Liver (tissue), 3 donors: Measurements from ENCODE around the gene ACCS.

Experiments
- ATF3 ChIP-seq: IDR thresholded peaks from 2 replicates; pipeline ENCODE4 v1.6.1; 2016; ENCODE audit warnings: antibody characterized with exemption
- CTCF ChIP-seq: fragments of 150-350 bp; IDR thresholded peaks from 2 replicates; pipeline ENCODE4 v1.5.1; 2017; ENCODE audit warnings: improper control_type of control experiment, low read depth, low read length; ENCODE audit not compliant: missing input control
- GABPA ChIP-seq, 2 donors: IDR thresholded peaks in 1 of 2; conservative IDR thresholded peaks in 1 of 2; 2 replicates each; pipeline ENCODE4 v1.6.1; 2016; ENCODE audit warnings: antibody characterized with exemption in 2 of 2, mild to moderate bottlenecking in 1 of 2, moderate library complexity in 1 of 2
- REST ChIP-seq: IDR thresholded peaks from 2 replicates; pipeline ENCODE4 v1.6.1; 2016; ENCODE audit warnings: antibody characterized with exemption, mild to moderate bottlenecking
- SP1 ChIP-seq: IDR thresholded peaks from 2 replicates; pipeline ENCODE4 v1.6.1; 2018; ENCODE audit warnings: antibody characterized with exemption, mild to moderate bottlenecking
- TAF1 ChIP-seq: conservative IDR thresholded peaks from 2 replicates; pipeline ENCODE4 v1.6.1; 2016; ENCODE audit warnings: antibody characterized with exemption, mild to moderate bottlenecking
- YY1 ChIP-seq: IDR thresholded peaks from 2 replicates; pipeline ENCODE4 v1.6.1; 2016; ENCODE audit warnings: antibody characterized with exemption, mild to moderate bottlenecking
- ZBTB33 ChIP-seq: IDR thresholded peaks from 2 replicates; pipeline ENCODE4 v1.6.1; 2016; ENCODE audit warnings: antibody characterized with exemption
- donor health status: healthy.
- donor health status: healthy.

GRCh38 chr11:44104481-44105294 is 38.6 kb downstream of the ACCS start:
- TF ChIP-seq CTCF (no peak), GABPA (IDR thresholded peaks at IDR 0.05 in 1 of 2, conservative IDR thresholded peaks at IDR 0.05 in 1 of 2) (no peak), SP1 (no peak), ZBTB33 (no peak), REST (no peak), ATF3 (no peak), YY1 (no peak), TAF1 (no peak)
